Mesendoderm (in vitro differentiated cells): ENCODE measurements around the gene YEATS4.

Source experiments
- DNase-seq: peaks from one replicate; pipeline ENCODE4 v3.0.0; 2013
- H2AK5ac ChIP-seq: 2 replicates; pipeline ENCODE4 v1.6.1; 2013; ENCODE audit warnings: low read length, inconsistent platforms
- H2BK120ac ChIP-seq: 2 replicates; pipeline ENCODE4 v1.6.1; 2013; ENCODE audit warnings: low read depth, mild to moderate bottlenecking, low read length, moderate library complexity, mixed read lengths
- H2BK15ac ChIP-seq: replicated peaks from 2 replicates; pipeline ENCODE4 v1.6.1; 2013; ENCODE audit warnings: low read depth, mild to moderate bottlenecking, moderate library complexity
- H2BK5ac ChIP-seq: 2 replicates; pipeline ENCODE4 v1.6.1; 2013; ENCODE audit warnings: low read length, inconsistent platforms
- H3K18ac ChIP-seq: 2 replicates; pipeline ENCODE4 v1.6.1; 2013; ENCODE audit warnings: mild to moderate bottlenecking, low read length, mixed read lengths
- H3K23ac ChIP-seq: one replicate; pipeline ENCODE4 v1.6.1; 2013; ENCODE audit warnings: low read length
- H3K27ac ChIP-seq: 2 replicates; pipeline ENCODE4 v1.5.1; 2013; ENCODE audit warnings: low read depth, mild to moderate bottlenecking, inconsistent platforms, low read length, moderate library complexity
- H3K27me3 ChIP-seq: 2 replicates; pipeline ENCODE4 v1.6.1; 2013; ENCODE audit warnings: low read length, control low read depth, mild to moderate bottlenecking, inconsistent platforms; ENCODE audit not compliant: insufficient read depth, poor library complexity
- H3K36me3 ChIP-seq: 2 replicates; pipeline ENCODE4 v1.6.1; 2013; ENCODE audit warnings: low read length, inconsistent platforms; ENCODE audit not compliant: control insufficient read depth, insufficient read depth
- H3K4ac ChIP-seq: one replicate; pipeline ENCODE4 v1.6.1; 2013; ENCODE audit warnings: low read depth, mild to moderate bottlenecking, low read length, moderate library complexity
- H3K4me1 ChIP-seq: 2 replicates; pipeline ENCODE4 v1.6.1; 2013; ENCODE audit warnings: low read depth, low read length, inconsistent platforms; ENCODE audit not compliant: control insufficient read depth
- H3K4me2 ChIP-seq: 2 replicates; pipeline ENCODE4 v1.6.1; 2013; ENCODE audit warnings: low read length
- H3K4me3 ChIP-seq: 2 replicates; pipeline ENCODE4 v1.5.1; 2013; ENCODE audit warnings: mild to moderate bottlenecking, low read length
- H3K56ac ChIP-seq: one replicate; pipeline ENCODE4 v1.6.1; 2013; ENCODE audit warnings: low read length
- H3K79me1 ChIP-seq: 2 replicates; pipeline ENCODE4 v1.6.1; 2013; ENCODE audit warnings: low read length, inconsistent platforms
- H3K79me2 ChIP-seq: 2 replicates; pipeline ENCODE4 v1.6.1; 2013; ENCODE audit warnings: mild to moderate bottlenecking, low read length; ENCODE audit not compliant: control insufficient read depth, insufficient read depth
- H3K9ac ChIP-seq: 2 replicates; pipeline ENCODE4 v1.6.1; 2013; ENCODE audit warnings: low read length, inconsistent platforms
- H4K5ac ChIP-seq: one replicate; pipeline ENCODE4 v1.6.1; 2013; ENCODE audit warnings: low read length
- H4K8ac ChIP-seq: one replicate; pipeline ENCODE4 v1.6.1; 2013; ENCODE audit warnings: low read depth, mild to moderate bottlenecking, control low read depth, low read length, moderate library complexity
- WGBS: extraction: QIAGEN DNeasy Blood & Tissue Kit; methylation state at CpG from one replicate; pipeline ENCODE4 v1.1.7; 2013; ENCODE audit warnings: low lambda C conversion rate, missing lambda C conversion rate; ENCODE audit not compliant: insufficient coverage; ENCODE audit errors: extremely low coverage; 5-methylcytosine and 5-hydroxymethylcytosine counted together

The YEATS4 gene

DNA sequence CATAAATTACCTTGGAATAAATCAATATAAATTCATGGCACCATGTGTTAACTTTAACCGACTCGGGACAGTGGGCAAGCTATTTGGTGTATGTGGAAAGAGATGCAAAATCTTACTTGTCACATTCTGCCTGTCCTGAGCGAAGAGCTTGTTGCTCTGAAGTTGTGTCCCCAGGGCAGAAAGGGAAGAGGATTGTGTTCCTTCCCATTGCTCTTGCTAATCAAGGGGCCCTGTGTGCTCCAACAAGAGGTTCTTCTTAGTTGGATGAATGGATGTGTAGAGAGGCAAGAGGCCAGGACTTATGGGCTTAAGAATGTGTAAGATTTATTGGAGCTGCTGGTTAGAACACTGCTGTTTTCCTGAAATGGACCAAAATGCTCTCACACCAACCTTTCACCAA, 74.1 kb downstream of the YEATS4 start:
- no peak overlapping the region for H4K8ac ChIP-seq
- H3K79me2 ChIP-seq: no peaks in the 10 kb centered on the region
- H3K79me1 ChIP-seq: no peaks in the 10 kb centered on the region
- no peak overlapping the region for H3K23ac ChIP-seq
- no peak overlapping the region for H2BK15ac ChIP-seq
- no peak overlapping the region for H2BK5ac ChIP-seq
- H3K18ac ChIP-seq: no peak overlapping the region
- H3K36me3 ChIP-seq: no peaks in the 10 kb centered on the region
- H3K4ac ChIP-seq: no peak overlapping the region
- no peak overlapping the region for H3K9ac ChIP-seq
- no peak overlapping the region for H2AK5ac ChIP-seq
- H3K27me3 ChIP-seq: no peaks in the 10 kb centered on the region
- no peak overlapping the region for H2BK120ac ChIP-seq
- no peak overlapping the region for H3K27ac ChIP-seq
- no peak overlapping the region for H3K4me3 ChIP-seq
- no peak overlapping the region for H3K56ac ChIP-seq
- no peak for DNase-seq
- H3K4me2 ChIP-seq: no peak overlapping the region
- no peaks in the 10 kb centered on the region for H3K4me1 ChIP-seq
- H4K5ac ChIP-seq: no peak overlapping the region
- WGBS: no CpG with 5 or more reads among the region's 3 CpGs

DNA sequence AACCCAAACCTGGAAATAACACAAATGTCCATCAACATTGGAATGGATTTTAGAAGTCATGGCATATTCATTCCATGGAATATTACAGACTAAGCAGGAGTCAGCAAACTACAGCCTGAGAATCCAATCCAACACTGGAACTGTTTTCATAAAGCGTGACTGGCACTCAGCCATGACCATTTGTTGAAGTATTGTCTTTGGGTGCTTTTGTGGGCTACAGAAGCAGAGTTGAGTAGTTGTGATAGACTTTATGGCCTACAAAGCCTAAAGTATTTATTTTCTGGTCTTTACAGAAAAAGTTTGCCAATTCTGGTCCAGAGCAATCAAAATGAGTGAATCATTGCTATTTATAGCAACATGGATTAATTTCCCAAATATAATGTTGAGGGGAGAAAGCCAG, 76.1 kb downstream of the YEATS4 start:
- DNase-seq: no peak
- H3K56ac ChIP-seq: no peak overlapping the region
- no peaks in the 10 kb centered on the region for H3K36me3 ChIP-seq

DNA sequence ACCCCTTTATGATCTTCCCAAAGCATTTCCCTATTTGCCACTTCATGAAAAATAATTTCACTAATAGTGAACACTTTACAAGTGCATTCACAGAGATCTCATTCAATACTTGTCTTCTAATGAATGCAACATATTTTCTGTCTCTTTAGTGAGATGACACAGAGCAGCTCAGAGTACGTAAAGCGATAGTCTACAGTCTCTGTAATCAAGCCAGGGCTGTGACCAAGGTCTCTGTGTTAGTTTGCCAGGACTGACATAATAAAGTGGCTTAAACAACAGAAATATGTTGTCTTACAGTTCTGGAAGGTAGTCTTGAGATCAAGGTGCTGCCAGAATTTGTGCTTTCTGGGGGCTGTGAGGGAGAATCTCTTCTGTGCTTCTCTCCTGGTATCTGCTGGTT, 77.5 kb downstream of the YEATS4 start:
- Histone ChIP-seq H3K9ac (no peak overlapping the region), H3K79me1 (no peaks in the 10 kb centered on the region), H2BK15ac (no peak overlapping the region), H3K4me2 (no peak overlapping the region), H3K79me2 (no peaks in the 10 kb centered on the region), H2BK120ac (no peak overlapping the region), H3K4ac (no peak overlapping the region), H3K23ac (no peak overlapping the region), H4K5ac (no peak overlapping the region), H3K27ac (no peak overlapping the region), H3K56ac (no peak overlapping the region), H4K8ac (no peak overlapping the region), H2BK5ac (no peak overlapping the region), H3K36me3 (no peaks in the 10 kb centered on the region), H2AK5ac (no peak overlapping the region), H3K4me1 (no peaks in the 10 kb centered on the region), H3K18ac (no peak overlapping the region), H3K27me3 (no peaks in the 10 kb centered on the region), H3K4me3 (no peak overlapping the region)
- no CpG with 5 or more reads among the region's 2 CpGs for WGBS
- no peak for DNase-seq

More for the DNA sequence above, 76.1 kb downstream of the YEATS4 start:
- H3K79me1 ChIP-seq: no peaks in the 10 kb centered on the region
- H2BK5ac ChIP-seq: no peak overlapping the region
- H2AK5ac ChIP-seq: no peak overlapping the region
- no peak overlapping the region for H3K4ac ChIP-seq
- no peak overlapping the region for H3K27ac ChIP-seq
- H3K4me3 ChIP-seq: no peak overlapping the region
- H2BK15ac ChIP-seq: no peak overlapping the region
- H2BK120ac ChIP-seq: no peak overlapping the region
- no peak overlapping the region for H3K23ac ChIP-seq
- no CpG with 5 or more reads among the region's 1 CpG for WGBS
- no peaks in the 10 kb centered on the region for H3K4me1 ChIP-seq
- no peak overlapping the region for H4K8ac ChIP-seq
- no peak overlapping the region for H3K18ac ChIP-seq
- no peaks in the 10 kb centered on the region for H3K79me2 ChIP-seq
- no peak overlapping the region for H3K9ac ChIP-seq
- no peak overlapping the region for H4K5ac ChIP-seq
- H3K27me3 ChIP-seq: no peaks in the 10 kb centered on the region
- no peak overlapping the region for H3K4me2 ChIP-seq

DNA sequence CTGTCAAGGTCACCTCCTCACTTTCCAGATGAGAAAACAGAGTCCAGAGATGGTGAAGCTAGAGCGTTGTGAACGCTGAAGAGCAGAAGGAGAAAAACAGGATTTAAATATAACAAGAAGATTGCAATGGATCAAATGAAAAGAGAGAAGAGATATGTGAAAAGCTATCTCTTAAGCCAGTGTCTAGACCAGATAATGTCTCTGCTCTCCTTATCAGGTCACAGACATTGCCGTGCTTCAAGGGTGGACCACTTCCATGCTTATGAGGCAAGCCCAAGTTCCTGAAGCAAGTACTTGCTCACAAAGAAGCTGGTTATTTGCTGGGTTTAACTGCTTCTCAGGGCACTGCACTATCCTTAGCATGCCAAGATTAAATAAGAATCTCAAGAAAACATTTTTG, 79.0 kb downstream of the YEATS4 start:
- H3K27me3 ChIP-seq: no peaks in the 10 kb centered on the region
- H3K79me1 ChIP-seq: no peaks in the 10 kb centered on the region
- no peak overlapping the region for H3K4me3 ChIP-seq
- H4K8ac ChIP-seq: no peak overlapping the region
- H3K56ac ChIP-seq: no peak overlapping the region
- no peak overlapping the region for H3K27ac ChIP-seq
- H3K4ac ChIP-seq: no peak overlapping the region
- H2BK120ac ChIP-seq: no peak overlapping the region
- no peak overlapping the region for H2BK15ac ChIP-seq
- no peak for DNase-seq
- no peaks in the 10 kb centered on the region for H3K4me1 ChIP-seq
- no peak overlapping the region for H3K18ac ChIP-seq
- H3K4me2 ChIP-seq: no peak overlapping the region
- no peak overlapping the region for H3K23ac ChIP-seq
- H3K9ac ChIP-seq: no peak overlapping the region
- no peak overlapping the region for H2AK5ac ChIP-seq
- no peaks in the 10 kb centered on the region for H3K36me3 ChIP-seq
- H4K5ac ChIP-seq: no peak overlapping the region
- H2BK5ac ChIP-seq: no peak overlapping the region
- no peaks in the 10 kb centered on the region for H3K79me2 ChIP-seq
- no CpG with 5 or more reads among the region's 3 CpGs for WGBS

DNA sequence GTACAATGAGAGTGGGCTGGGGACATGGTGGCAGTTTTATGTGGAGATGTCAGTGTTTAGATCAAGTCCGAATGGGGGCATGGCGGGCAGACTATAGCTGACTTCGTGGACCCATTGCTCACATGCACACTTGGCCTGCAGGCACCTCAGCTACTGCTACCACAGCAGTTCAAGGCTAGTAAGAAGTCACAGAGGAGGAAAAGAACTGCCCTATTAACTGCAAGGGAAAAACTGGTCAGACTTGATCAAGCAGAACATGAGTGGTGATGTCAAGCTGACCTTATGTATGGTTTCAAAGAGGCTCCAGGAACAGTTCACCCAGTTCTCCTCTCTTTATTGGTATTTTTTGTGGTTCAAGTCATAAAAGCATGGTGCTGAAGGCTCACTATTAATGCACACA, 80.5 kb downstream of the YEATS4 start:
- no peaks in the 10 kb centered on the region for H3K79me2 ChIP-seq
- H3K4me2 ChIP-seq: no peak overlapping the region
- H3K27me3 ChIP-seq: no peaks in the 10 kb centered on the region
- DNase-seq: no peak
- H2BK5ac ChIP-seq: no peak overlapping the region
- H3K9ac ChIP-seq: no peak overlapping the region
- no peak overlapping the region for H4K8ac ChIP-seq
- H3K18ac ChIP-seq: no peak overlapping the region
- no peak overlapping the region for H2BK120ac ChIP-seq
- H3K4me3 ChIP-seq: no peak overlapping the region
- H3K56ac ChIP-seq: no peak overlapping the region
- H3K36me3 ChIP-seq: no peaks in the 10 kb centered on the region
- no peak overlapping the region for H2BK15ac ChIP-seq
- no peaks in the 10 kb centered on the region for H3K79me1 ChIP-seq
- WGBS: no CpG with 5 or more reads among the region's 3 CpGs
- H3K4ac ChIP-seq: no peak overlapping the region
- H3K27ac ChIP-seq: no peak overlapping the region
- no peaks in the 10 kb centered on the region for H3K4me1 ChIP-seq
- no peak overlapping the region for H3K23ac ChIP-seq
- H2AK5ac ChIP-seq: no peak overlapping the region
- no peak overlapping the region for H4K5ac ChIP-seq
